ENCODE results near the gene CDK13. TPM values are rescaled to one million over a fixed set of nuclear protein-coding genes. Genes with fewer than 3 reads are reported as not detected.

Gene CDK13
- polyA plus RNA-seq, 3 donors = 8.8 to 25.7 (median 11.2) TPM

GRCh38 chr7:39924122-39924521, 25.9 kb upstream of the CDK13 start:
- H4K20me1 ChIP-seq (ENCODE audit: insufficient read depth, low read length) = no peaks in the 10 kb centered on the region
- no peak overlapping the region for H3K27ac Mint-ChIP-seq
- H3K4me3 Mint-ChIP-seq = no peak overlapping the region
- H3K27me3 Mint-ChIP-seq (ENCODE audit: low read depth in 3 of 3) = peaks cover 0 to 2% (median 0%) of the 10 kb centered on the region in 3 donors
- no peaks in the 10 kb centered on the region for H3K36me3 ChIP-seq (replicated peaks in 1 of 2; ENCODE audit: control insufficient read depth in 1 of 2, insufficient read depth in 2 of 2, low read length in 2 of 2)
- no peaks in the 10 kb centered on the region for H3K36me3 Mint-ChIP-seq
- H3K4me2 ChIP-seq (replicated peaks; ENCODE audit: extremely low read depth, low read length, poor library complexity, severe bottlenecking) = no peak overlapping the region
- H3K9ac ChIP-seq (ENCODE audit: insufficient read depth, low read length, poor library complexity, severe bottlenecking) = no peak overlapping the region
- DNase-seq = no peak
- no peaks in the 10 kb centered on the region for H3K4me1 Mint-ChIP-seq
- no peak overlapping the region for H2AFZ ChIP-seq (ENCODE audit: insufficient read depth, low read depth, low read length, poor library complexity, severe bottlenecking)
- H3K27ac ChIP-seq (ENCODE audit: low read depth in 1 of 2, low read length in 2 of 2) = no peak overlapping the region
- no peaks in the 10 kb centered on the region for H3K9me3 ChIP-seq (replicated peaks in 1 of 2; ENCODE audit: control insufficient read depth in 1 of 2, insufficient read depth in 1 of 2, low read length in 2 of 2)
- no peaks in the 10 kb centered on the region for H3K4me1 ChIP-seq (ENCODE audit: control insufficient read depth in 1 of 2, insufficient read depth in 2 of 2, low read length in 2 of 2)
- H3K27me3 ChIP-seq (ENCODE audit: control insufficient read depth in 2 of 2, insufficient read depth in 2 of 2, low read length in 2 of 2) = no peaks in the 10 kb centered on the region
- no peaks in the 10 kb centered on the region for H3K79me2 ChIP-seq (ENCODE audit: insufficient read depth, low read length)
- no peak for TF ChIP-seq CTCF (IDR thresholded peaks at IDR 0.05)
- peaks cover 0 to 4% (median 0%) of the 10 kb centered on the region in 7 donors for H3K9me3 Mint-ChIP-seq
- no peak overlapping the region for H3K4me3 ChIP-seq (replicated peaks in 1 of 3; ENCODE audit: low read depth in 2 of 3, low read length in 3 of 3)
- intact Hi-C loops (cut with micrococcal nuclease) = no loop called here
- 100% methylated on average over 1 of the region's 2 CpGs for WGBS (ENCODE audit: insufficient coverage)

- Mint-ChIP-seq H3K9me3 (peaks cover 0 to 4% (median 0%) of the 10 kb centered on the region in 7 donors), H3K36me3 (no peaks in the 10 kb centered on the region), H3K4me1 (no peaks in the 10 kb centered on the region), H3K27me3 (ENCODE audit: low read depth in 3 of 3) (peaks cover 0 to 3% (median 2%) of the 10 kb centered on the region in 3 donors), H3K4me3 (no peak overlapping the region), H3K27ac (no peak overlapping the region)
- H3K9me3 ChIP-seq (replicated peaks in 1 of 2; ENCODE audit: control insufficient read depth in 1 of 2, insufficient read depth in 1 of 2, low read length in 2 of 2) = no peaks in the 10 kb centered on the region
- no peaks in the 10 kb centered on the region for H3K4me1 ChIP-seq (ENCODE audit: control insufficient read depth in 1 of 2, insufficient read depth in 2 of 2, low read length in 2 of 2)
- H3K9ac ChIP-seq (ENCODE audit: insufficient read depth, low read length, poor library complexity, severe bottlenecking) = no peak overlapping the region
- H3K36me3 ChIP-seq (replicated peaks in 1 of 2; ENCODE audit: control insufficient read depth in 1 of 2, insufficient read depth in 2 of 2, low read length in 2 of 2) = no peaks in the 10 kb centered on the region
- H3K79me2 ChIP-seq (ENCODE audit: insufficient read depth, low read length) = no peaks in the 10 kb centered on the region
- H3K27ac ChIP-seq (ENCODE audit: low read depth in 1 of 2, low read length in 2 of 2) = no peak overlapping the region
- no peak overlapping the region for H3K4me3 ChIP-seq (replicated peaks in 1 of 3; ENCODE audit: low read depth in 2 of 3, low read length in 3 of 3)
- no peak overlapping the region for H2AFZ ChIP-seq (ENCODE audit: insufficient read depth, low read depth, low read length, poor library complexity, severe bottlenecking)
- H4K20me1 ChIP-seq (ENCODE audit: insufficient read depth, low read length) = no peaks in the 10 kb centered on the region
- no peak overlapping the region for H3K4me2 ChIP-seq (replicated peaks; ENCODE audit: extremely low read depth, low read length, poor library complexity, severe bottlenecking)
- intact Hi-C loops (cut with micrococcal nuclease) = no loop called here
- TF ChIP-seq CTCF (IDR thresholded peaks at IDR 0.05) = no peak
- H3K27me3 ChIP-seq (ENCODE audit: control insufficient read depth in 2 of 2, insufficient read depth in 2 of 2, low read length in 2 of 2) = no peaks in the 10 kb centered on the region
- DNase-seq = no peak
Observed at GRCh38 chr7:39926111-39926510, 23.9 kb upstream of the CDK13 start.
